ENCODE data around the gene AK5. TPM values are rescaled to one million over a fixed set of nuclear protein-coding genes. Genes with fewer than 3 reads are reported as not detected.

AK5 gene
- total RNA-seq, 2 donors from 2014 or later = 2.2 to 2.8 TPM

DNA sequence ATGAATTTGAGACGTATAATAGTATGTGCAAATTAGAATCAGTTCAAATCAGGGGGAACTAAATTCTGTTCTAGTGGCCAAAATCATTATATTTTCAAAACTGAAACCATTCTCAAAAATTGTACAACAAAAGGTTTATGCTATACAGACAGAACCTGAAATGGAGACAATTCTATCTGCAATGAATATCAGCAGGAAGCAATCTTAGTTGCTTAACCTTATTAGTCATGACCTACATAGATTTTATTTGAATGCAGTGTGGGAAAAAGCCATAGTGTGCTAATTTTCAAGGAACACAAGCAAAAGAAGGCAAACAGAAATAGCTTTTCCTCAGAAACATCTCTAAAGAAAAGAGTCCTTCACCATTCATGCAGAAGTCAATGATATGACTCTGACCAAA is 6.5 kb downstream of the AK5 start:
- no peaks in the 10 kb centered on the region for H3K4me1 ChIP-seq
- no peak overlapping the region for H3K27ac ChIP-seq
- no peak for DNase-seq (ENCODE audit: low spot score)
- peaks cover 0 to 3% of the 10 kb centered on the region in 2 donors for H3K27me3 ChIP-seq
- no peaks in the 10 kb centered on the region for H3K36me3 ChIP-seq
- no peak overlapping the region for H3K4me3 ChIP-seq
- TF ChIP-seq, protein P1, sequence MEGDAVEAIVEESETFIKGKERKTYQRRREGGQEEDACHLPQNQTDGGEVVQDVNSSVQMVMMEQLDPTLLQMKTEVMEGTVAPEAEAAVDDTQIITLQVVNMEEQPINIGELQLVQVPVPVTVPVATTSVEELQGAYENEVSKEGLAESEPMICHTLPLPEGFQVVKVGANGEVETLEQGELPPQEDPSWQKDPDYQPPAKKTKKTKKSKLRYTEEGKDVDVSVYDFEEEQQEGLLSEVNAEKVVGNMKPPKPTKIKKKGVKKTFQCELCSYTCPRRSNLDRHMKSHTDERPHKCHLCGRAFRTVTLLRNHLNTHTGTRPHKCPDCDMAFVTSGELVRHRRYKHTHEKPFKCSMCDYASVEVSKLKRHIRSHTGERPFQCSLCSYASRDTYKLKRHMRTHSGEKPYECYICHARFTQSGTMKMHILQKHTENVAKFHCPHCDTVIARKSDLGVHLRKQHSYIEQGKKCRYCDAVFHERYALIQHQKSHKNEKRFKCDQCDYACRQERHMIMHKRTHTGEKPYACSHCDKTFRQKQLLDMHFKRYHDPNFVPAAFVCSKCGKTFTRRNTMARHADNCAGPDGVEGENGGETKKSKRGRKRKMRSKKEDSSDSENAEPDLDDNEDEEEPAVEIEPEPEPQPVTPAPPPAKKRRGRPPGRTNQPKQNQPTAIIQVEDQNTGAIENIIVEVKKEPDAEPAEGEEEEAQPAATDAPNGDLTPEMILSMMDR (IDR thresholded peaks at IDR 0.05) = no peak
- H3K9me3 ChIP-seq = no peaks in the 10 kb centered on the region

DNA sequence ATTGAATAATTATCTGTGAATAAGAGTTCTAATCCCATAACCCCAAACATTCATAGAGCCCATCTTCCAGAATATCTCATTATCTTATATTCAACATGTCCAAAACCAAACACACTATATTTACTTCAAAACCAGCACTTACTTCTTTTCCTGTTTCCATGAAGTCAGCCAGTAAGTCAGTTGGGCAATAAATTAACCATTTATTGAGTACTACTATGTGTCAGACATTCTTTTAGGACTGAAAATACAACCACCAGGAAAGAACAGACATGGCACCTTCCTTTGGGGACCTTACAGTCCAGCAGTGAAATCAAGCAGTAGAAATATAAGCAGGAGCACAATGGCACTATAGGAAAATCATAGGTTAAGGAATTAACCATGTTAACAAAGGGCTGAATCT is 8.8 kb downstream of the AK5 start:
- DNase-seq (ENCODE audit: low spot score) = no peak
- Histone ChIP-seq H3K27me3 (no peaks in the 10 kb centered on the region), H3K27ac (no peak overlapping the region), H3K9me3 (no peaks in the 10 kb centered on the region), H3K4me3 (no peak overlapping the region), H3K36me3 (no peaks in the 10 kb centered on the region), H3K4me1 (no peaks in the 10 kb centered on the region)
- TF ChIP-seq, protein P1 (IDR thresholded peaks at IDR 0.05) = no peak

DNA sequence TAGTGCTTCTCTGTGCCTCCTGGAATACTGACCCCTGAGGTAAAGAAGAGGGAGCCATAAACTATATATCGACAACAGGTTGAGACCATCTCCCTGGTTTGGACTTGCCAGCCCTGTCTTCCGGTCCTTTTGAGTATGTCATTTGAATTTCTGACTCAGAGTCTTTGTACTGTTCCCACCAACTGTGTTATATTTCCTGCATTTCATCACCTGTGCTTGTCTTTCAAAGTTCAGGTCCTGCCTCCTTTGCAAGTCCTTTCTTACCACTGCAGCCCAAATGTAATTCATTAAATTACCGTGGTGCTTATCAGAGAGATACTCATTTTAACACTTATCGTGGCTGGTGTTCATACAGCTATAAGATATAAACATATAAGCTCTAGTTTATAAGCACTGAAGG is 10.7 kb downstream of the AK5 start:
- no peaks in the 10 kb centered on the region for H3K9me3 ChIP-seq
- H3K36me3 ChIP-seq = no peaks in the 10 kb centered on the region
- TF ChIP-seq, protein P1 (IDR thresholded peaks at IDR 0.05) = no peak
- DNase-seq (ENCODE audit: low spot score) = no peak
- no peak overlapping the region for H3K4me3 ChIP-seq
- H3K4me1 ChIP-seq = no peaks in the 10 kb centered on the region
- H3K27ac ChIP-seq = no peak overlapping the region
- H3K27me3 ChIP-seq = no peaks in the 10 kb centered on the region

DNA sequence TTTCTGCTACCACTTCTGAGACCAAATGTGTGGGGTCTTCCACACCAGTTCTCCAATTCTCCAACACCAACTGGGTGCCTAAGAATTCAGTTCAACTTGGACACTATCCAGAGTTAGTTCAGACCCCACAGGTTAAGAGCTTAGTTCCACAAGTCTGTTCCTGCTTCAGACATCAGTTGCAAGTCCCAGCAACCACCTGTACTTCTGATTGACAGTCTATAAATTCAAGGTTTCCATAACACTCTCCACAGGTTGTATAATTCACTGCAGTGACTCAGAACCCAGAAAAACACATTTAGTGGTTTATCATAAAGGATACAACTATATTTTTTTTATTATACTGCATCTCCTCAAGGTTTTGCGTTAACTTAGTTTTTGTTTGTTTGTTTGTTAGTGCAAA is 18.7 kb downstream of the AK5 start:
- Histone ChIP-seq H3K4me1 (no peaks in the 10 kb centered on the region), H3K36me3 (no peaks in the 10 kb centered on the region), H3K9me3 (no peaks in the 10 kb centered on the region), H3K27me3 (no peaks in the 10 kb centered on the region), H3K27ac (no peak overlapping the region), H3K4me3 (no peak overlapping the region)
- no peak for DNase-seq (ENCODE audit: low spot score)
- TF ChIP-seq, protein P1 (IDR thresholded peaks at IDR 0.05) = no peak

DNA sequence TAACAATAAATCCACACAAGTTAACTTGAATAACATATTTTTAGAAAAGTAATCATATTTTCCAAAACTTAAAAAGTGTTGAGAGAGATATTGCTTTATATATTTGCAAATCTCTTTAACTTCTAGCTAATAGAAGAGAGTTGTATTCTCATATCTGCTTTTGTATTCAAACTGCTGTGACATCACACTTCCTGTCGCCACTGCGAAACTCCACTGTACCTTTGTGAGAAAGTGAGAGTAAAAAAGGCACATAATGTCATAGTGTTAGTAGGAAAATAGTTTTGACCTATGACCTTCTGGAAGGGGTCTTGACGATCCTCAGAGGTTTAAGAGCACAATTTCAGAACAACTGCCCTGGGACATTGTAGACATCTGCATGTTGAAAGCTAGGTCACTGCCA is 21.6 kb downstream of the AK5 start:
- no peak overlapping the region for H3K4me3 ChIP-seq
- H3K27ac ChIP-seq = no peak overlapping the region
- H3K27me3 ChIP-seq = no peaks in the 10 kb centered on the region
- DNase-seq (ENCODE audit: low spot score) = no peak
- TF ChIP-seq, protein P1 (IDR thresholded peaks at IDR 0.05) = no peak
- H3K9me3 ChIP-seq = no peaks in the 10 kb centered on the region
- no peaks in the 10 kb centered on the region for H3K36me3 ChIP-seq
- H3K4me1 ChIP-seq = no peaks in the 10 kb centered on the region

DNA sequence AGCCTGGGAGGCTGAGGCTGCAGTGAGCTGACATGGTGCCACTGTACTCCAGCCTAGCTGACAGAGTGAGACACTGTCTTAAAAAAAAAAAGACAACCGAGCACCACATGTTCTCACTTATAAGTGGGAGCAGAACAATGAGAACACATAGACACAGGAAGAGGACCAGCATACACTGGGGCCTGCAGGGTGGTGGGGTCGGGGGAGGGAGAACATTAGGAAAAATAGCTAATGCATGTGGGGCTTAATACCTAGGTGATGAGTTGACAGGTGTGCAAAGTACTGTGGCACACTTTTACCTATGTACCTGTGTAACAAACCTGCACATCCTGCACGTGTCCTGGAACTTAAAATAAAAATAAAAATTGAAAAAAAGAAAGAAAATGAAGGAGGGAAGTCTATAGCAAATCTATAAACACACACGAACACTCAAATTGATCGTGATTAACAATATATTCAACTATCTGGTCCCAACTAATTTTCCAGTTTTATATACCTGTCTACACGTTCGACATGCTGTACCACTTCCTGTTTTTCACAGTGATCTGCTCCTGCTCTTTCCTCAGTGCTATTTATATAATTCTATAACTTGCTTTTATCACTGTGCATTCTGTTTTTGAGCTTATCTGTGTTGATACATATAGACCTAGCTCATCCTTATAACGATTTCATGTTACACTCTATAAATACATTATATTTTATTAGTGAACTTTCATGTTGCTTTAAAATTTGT is 27.2 kb downstream of the AK5 start:
- no peaks in the 10 kb centered on the region for H3K36me3 ChIP-seq
- DNase-seq (ENCODE audit: low spot score) = no peak
- H3K27ac ChIP-seq = no peak overlapping the region
- no peaks in the 10 kb centered on the region for H3K9me3 ChIP-seq
- TF ChIP-seq, protein P1 (IDR thresholded peaks at IDR 0.05) = no peak
- no peaks in the 10 kb centered on the region for H3K4me1 ChIP-seq
- no peaks in the 10 kb centered on the region for H3K27me3 ChIP-seq
- H3K4me3 ChIP-seq = no peak overlapping the region

Measured in right atrium auricular region (tissue), 2 donors.